Right ventricle myocardium superior (tissue), 1 donor: ENCODE results near the gene DIPK1A. TPM values are rescaled to one million over a fixed set of nuclear protein-coding genes. Genes with fewer than 3 reads are reported as not detected.

Experiments
- ATAC-seq: fragments of 200-7000 bp; cut with Tn5 transposase; one replicate; pipeline ENCODE4 v1.9.1; 2020; ENCODE audit warnings: mild to moderate bottlenecking; ENCODE audit not compliant: poor library complexity
- DNase-seq: peaks from one replicate; pipeline ENCODE4 v3.0.0-alpha.2; 2020
- intact Hi-C: fragments of 100-400 bp; cut with DNase I; formaldehyde crosslinking; loops from one replicate; pipeline ENCODE4 v1.11.2; 2022
- total RNA-seq: library from RNA; stranded (reverse); fragmentation: NEBNext Ultra II Directional; extraction: Animal tissue kit (Norgen Biotek cat#: 25700); gene quantifications from one replicate; pipeline ENCODE4 v1.2.1, GENCODE V29; 2021
- donor health status: DM: no; HTN: yes; CAD: no; lungs with severe emphysema.

Gene DIPK1A
- total RNA-seq, 1 donor from 2014 or later = 7.0 TPM

DNA sequence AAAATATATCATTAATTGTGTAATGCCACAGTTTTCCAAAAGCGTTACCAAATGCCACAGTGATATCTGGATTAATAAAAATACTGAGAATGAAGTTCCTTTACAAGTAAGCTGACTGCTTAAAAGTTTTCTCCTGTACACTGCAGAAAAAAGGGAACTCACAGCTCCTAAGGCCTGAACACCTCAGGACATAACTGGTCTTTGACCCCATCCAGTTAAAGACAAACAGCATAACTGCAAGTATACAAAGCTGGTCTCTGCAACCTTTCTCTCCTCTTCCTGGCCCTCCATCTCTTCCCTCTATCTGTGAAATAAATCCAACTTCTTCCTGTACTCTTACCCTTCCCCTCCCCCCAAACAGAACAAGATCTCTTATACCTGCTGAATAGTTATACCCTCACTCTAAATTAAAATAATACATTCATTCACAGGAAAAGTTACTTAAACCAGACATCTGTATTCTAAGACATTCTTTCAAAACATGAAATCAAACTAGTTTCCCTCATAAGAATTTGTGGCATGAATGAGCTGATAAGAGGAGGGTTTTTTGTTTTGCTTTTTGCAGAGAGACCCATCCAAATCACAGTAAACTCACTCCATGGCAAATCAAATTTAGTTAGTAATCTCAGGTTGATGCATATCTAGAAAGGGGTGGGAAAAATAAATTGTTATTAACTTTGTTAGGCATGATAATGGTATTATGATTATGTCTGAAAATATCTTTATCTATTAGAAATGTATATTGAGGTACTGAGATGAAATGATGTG is 2.9 kb downstream of the DIPK1A start:
- ATAC-seq = no peak
- intact Hi-C loops = no loop called here

DNA sequence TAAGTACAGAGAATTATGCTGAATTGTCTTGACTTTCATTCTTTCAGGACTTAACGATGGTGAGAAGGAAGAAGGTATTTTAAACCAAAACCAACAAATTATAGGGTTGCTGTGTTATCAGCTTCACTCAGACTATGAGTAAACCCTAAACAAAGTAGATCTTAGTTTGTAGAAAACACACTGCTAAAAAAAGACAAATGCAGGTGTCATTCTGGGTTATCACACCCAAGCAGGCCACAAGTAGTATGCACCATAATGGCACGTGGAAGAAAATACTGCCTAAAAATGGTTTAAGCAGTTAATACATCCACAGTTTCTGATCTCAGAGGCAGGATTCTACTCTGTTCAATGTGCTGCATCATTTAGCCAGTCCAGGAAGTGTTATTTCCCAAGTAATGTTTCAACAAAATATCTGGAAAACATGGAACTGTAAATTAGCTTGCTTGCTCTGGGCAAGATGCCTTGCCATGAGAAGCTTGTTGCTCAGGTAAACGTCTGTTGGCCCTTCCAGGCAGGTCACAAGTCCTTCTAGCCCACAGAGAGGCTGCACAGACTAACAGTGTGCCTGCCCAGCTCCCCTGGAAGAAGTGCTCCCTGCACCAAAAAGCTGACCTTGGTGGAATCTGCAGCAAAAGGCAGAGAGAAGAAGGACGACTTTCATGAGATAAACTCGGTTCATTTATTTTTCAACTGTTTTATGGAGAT is 4.1 kb downstream of the DIPK1A start:
- intact Hi-C loops = no loop called here
- DNase-seq (no peak), ATAC-seq (no peak)

More for the DNA sequence above, 2.9 kb downstream of the DIPK1A start:
- no peak for DNase-seq

DNA sequence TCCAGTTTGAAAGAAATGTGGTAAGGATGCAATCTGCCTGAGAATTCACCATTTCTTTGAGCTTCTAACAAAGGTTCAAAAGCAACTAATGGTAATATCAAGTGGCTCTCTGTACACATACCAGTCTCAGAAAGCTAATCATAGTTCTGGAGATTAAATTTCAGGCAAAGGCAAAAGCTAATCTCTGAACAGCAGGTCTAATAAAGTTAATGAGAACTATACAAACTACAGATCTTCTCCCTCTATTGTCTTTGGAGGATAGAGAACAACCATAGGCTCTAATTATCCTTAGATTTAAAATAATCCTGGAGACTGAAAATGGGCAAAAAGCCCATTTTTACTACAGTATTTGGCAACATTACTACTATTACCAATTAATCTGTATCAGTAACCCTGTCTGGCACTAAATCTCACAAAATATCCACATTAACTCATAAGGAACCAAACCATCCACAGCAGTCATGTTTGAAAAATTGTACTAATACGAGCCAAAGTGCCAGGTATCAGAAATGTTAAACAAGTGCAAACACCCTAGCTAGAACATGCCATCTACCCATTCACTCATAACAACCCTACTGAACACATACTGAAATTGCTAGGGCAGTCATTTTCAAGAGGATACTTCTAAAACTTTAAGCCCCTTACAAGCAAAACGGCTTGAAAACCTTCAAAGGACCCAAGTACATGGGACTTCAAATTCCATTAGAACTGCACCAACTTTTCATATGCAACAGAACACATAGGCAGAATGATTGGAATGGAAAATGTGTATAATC is 4.8 kb downstream of the DIPK1A start:
- DNase-seq (no peak), ATAC-seq (no peak)
- intact Hi-C loops = no loop called here

DNA sequence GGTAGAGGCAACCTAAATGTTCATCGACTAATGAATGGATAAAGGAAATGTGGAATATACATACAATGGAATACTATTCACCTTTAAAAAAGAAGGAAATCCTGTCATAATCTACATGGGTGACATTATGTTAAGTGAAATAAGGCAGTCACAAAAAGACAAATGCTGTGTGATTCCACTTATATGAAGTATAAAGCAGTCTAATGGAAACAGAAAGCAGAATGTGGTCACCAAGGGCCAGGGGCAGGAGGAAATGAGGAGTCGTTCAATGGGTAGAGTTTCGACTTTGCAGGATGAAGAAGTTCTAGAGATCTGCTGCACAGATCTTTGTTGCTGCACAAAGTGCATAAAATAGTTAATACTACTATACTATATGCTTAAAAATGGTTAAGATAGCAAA is 7.8 kb downstream of the DIPK1A start:
- ATAC-seq = no peak
- no peak for DNase-seq
- intact Hi-C loops = no loop called here

DNA sequence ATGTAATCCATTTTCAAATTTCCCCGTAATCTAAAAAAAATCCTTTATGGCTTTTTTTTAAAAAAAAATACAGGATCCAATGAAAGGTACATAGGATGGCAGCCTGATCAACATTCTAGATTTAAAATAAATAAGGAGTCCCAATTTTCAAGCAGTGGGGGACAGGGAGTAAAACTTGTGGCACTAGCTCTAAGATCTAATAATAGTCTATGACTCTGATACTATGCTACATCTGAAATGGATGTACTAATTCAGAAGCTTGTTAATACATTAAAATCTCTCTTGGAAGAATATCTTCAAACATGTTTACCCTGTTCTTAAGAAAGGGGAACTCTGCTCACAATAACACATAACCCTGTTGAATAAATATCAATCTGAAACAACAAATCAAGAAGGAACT is 8.5 kb downstream of the DIPK1A start:
- peak; percentile 36 for ATAC-seq
- DNase-seq = no peak
- intact Hi-C loops = no loop called here

DNA sequence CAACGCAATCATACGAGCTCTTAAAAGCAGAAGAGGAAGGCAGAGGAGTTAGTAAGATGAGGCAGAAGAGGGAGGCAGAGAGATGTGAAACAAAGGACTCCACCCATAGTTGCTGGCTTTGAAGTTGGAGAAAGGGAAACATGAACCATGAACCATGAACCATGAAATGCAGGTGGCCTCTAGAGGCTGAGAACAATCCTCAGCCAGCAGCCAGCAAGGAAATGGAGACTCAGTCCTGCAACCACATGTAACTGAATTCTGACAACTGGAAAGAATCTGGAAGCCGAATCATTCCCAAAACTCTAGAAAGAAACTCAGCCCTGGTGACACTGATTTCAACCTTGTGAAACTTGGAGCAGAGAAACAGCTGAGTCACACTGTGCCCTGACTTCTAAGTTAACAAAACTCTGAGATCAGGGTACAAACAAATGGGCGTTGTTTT is 10.1 kb downstream of the DIPK1A start:
- DNase-seq (no peak), ATAC-seq (peak; percentile 64)
- intact Hi-C loops = no loop called here

DNA sequence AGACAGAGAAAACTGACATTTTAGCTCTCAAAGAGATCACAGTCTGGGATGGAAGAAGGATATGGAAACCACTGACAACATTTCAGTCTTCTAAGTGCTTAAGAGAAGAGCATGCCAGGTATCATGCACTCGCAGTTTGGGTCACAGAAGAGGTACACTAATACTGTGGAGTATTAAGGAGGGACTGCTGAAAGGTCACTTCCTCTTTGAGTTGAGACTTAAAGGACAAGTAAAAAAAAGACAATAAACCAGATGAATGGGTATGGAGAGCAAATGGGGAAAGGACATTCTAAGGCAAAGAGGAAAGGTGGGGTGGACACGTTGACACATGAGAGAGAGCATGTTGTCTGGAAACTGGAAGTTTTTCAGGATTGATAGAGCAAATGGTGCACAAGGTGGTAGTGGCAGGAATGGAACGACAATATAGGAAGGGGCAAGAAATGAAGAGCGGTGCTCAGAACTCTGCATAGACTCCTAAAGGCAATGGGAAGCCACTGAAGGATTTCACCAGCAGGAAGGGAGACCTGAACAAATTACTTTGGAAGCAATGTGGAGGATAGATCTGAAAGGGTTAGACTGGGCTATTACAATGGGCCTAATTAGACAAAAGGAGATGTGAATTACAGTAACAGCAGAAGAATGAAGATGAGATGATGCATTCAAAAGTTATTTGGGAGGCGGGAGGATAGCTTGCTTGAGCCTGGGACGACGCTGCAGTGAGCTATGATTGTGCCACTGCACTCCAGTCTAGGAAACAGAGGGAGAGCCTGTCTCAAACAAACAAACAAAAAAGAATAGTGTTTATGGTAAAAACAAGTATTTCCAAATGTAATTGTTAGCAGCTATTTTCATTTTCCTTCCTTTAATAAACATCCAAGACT is 11.1 kb downstream of the DIPK1A start:
- DNase-seq = no peak

DNA sequence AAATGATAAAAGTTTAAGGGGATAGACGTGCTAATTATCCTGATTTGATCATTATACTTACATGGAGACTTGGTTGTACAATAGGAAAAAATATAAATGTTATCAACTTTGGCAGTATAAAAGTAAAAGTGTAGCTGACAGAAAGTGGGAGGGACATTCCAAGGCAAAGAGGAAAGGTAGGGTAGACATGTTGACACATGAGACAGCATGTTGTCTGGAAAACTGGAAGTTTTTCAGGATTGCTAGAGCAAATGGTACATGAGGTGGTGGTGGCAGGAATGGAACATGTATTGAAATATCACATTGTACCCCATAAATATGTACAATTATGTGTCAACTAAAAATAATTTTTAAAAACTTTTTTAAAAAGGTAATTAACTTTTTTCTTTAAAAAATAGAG is 13.2 kb downstream of the DIPK1A start:
- intact Hi-C loops = no loop called here
- DNase-seq (no peak), ATAC-seq (no peak)

More for the DNA sequence above, 11.1 kb downstream of the DIPK1A start:
- no peak for ATAC-seq
- intact Hi-C loops = no loop called here

DNA sequence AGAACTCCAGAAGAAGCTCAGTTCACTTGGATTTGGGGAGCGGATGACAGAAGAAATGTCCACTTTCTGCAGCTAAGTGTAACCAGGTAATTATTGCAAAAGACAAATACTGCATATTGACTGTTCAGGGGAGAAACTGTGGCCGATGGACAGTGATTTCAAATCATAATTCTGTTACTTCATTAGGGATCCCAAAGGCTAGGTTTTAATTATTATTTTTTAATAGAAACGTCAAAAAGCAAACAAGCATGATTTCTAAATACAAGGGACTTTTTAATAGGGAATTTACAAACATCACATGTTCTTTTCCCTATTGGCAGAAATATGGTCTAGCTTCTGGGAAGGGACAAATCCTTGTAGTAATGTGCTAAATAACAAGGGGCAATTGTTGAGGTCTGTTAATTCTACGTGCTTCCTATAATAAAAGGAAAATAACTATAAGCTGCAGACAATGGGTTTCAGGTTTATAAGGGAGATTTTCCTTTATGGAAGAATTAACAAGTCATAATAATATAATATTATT is 15.5 kb downstream of the DIPK1A start:
- no peak for ATAC-seq
- intact Hi-C loops = no loop called here

DNA sequence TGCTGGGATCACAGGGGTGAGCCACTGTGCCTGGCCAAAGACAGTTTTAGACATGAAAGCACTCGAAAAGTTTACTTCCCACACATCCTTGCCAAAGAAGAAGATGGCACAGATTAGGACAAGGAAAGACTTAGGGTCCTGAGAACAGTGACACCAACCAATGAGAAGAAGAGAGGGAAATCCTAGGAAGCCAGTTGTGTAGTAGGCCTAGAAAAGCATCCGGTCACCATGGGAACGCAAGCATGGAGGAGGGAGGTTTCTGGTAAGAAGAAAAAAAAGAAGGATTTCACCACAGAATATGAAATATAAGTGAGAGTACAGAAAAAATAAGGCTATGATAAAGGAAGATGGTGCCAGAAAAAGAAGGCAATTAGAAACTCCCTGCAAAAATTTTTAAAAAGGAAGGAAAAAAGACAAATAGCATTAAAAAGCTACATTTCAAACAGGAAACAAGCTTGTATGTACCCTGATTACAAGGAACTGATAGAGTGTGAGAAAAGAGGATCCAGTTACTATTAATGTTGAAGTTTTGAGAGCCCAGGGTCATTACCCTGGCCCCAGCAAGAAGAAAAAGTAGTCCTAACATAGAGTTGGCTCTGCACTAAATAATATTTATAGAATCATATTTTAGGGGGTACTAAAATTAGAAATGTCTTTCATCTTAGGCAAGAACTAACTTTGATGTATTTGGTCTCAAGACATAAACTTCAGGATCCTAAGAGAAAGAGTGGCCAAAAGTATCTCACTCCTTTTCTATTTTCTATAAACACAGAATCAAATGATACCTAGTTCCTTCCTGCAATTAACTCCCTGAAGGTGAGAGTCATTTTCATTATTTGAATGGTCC is 16.1 kb downstream of the DIPK1A start:
- ATAC-seq (peak; percentile 46), DNase-seq (no peak)
- intact Hi-C loops = no loop called here

More for the DNA sequence above, 15.5 kb downstream of the DIPK1A start:
- no peak for DNase-seq

DNA sequence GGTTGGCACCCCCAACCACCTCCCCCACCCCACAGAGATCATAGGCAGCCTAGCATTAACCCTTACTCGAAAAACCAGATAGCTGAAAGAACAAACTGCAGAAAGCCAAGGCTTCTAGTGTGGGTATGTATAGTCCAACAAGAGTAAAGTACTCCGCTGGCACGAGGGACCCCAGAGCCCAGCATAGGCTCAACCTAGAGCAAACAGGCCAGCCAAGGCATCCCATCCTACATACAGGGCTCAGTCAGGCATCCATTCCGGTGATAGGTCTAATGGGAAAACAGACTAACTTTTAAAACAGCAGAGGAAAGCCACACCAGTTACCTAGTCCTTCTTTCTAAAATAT is 17.8 kb downstream of the DIPK1A start:
- ATAC-seq (no peak), DNase-seq (no peak)
- intact Hi-C loops = no loop called here

DNA sequence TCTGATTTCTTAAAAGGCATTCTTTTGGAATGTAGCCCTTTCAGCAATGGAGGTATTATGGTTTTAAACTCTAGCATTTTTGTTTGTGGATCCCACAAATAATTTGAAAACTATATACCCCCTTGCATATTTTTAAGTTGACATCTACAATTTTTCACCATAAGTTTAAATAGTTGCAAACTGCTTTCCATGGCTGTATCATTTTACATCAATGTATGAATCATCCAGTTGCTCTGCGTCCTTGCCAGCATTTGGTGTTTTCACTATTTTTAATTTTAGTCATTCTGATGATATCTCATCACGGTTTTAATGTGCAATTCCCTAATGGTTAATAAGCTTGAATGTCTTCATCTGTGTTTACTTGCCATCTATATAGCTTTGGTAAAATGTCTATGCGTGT is 20.7 kb downstream of the DIPK1A start:
- DNase-seq (no peak), ATAC-seq (no peak)
- intact Hi-C loops = no loop called here

DNA sequence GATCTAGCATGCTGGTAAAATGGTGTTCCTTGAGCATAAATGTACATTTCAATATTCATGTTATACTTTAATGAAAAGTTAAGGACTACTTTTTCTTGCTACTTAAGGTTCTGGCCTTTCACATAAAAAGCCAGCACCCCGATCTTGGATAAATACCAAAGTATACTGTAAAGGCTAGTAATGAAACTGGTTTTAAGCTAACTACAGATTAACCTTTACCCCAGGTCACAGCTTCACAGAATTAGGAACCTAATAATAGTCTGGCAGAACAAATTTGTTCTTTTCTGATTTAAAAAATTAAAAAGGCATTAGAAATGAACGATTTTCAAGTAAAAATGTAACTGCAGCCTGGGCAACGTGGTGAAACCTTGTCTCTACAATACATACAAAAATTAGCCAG is 23.5 kb downstream of the DIPK1A start:
- DNase-seq = no peak
- intact Hi-C loops = no loop called here
- no peak for ATAC-seq

DNA sequence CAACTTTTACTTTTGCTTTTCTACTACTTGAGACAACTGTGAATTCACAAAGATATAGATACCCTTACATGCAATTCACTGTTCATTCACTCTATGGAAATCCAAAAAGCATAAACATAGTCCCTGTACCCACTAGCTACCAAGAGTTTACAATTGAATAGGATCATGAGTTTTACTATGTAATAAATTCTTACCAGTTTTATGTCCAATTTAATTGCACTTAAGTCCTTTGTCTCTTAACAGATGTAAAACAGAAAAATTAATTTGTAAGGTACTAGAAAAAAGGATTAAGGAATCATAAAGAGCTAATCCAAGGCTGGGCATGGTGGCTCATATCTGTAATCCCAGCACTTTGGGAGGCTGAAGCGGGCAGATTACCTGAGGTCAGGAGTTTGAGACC is 24.4 kb downstream of the DIPK1A start:
- intact Hi-C loops = no loop called here
- ATAC-seq (no peak), DNase-seq (no peak)

DNA sequence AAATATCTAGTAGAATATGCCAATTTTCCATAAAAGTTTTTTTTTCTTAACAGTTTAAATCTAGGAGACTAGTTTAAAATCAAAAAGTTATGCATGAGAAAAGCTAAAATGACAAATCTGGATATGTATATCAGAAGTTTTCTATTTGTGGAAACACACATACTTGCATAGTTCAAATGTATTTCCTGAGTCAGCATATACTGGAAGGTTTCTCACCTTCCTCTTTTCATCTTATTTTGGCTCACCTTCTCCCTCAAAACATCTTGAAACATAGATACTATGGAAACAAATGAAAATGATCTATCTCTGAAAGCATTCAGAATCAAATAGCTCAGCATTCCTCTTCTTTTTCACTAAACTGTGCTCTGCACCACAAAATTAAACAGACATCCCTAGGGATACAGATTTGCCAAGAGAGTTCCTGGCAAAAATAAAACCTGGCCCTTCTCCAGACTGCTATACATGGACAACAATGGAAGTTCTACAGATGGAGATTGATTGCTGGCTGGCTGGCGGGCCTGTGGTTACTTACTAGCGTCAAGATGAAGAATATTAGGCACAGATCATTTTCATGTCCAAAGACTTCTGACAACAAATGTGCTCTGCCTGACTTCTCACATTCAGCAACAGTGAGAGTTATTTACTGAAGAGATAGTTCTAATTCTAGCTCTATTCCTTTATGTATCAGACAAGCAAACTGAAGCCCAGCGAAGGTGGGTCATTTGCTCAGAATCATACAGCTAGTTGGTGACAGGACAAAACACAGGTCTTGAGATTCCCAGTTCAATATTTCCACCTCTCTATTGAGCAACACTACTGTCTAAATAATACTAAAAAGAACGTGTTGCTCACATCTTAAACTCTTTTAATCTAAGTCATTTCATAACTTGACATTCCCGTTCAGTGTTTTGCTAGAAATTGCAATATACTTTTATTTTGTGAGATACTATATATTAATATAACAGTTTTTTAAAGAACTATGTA is 26.6 kb downstream of the DIPK1A start:
- peak; percentile 76 for DNase-seq
- intact Hi-C loops = no loop called here

DNA sequence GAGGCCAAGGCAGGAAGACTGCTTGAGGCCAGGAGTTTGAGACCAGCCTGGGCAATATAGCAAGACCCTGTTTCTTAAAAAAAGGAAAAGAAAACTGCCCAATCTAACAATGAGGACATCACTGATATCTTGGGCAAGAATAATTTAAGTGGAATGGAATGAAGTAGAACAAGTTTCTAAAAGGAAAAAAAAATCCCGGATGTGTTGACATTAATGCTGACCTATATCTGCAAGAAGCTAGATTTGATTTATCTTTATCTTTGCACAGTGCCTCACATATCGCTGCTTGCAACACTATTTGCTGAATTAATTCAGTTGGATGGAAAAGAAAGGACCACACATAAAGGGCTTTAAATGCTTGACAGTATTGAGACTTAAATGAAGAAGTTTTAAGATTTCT is 27.8 kb downstream of the DIPK1A start:
- ATAC-seq (peak; percentile 24), DNase-seq (no peak)
- intact Hi-C loops = no loop called here

More for the DNA sequence above, 26.6 kb downstream of the DIPK1A start:
- peak; percentile 87 for ATAC-seq
